ENCODE data around the gene EPS8.

Gene EPS8

GRCh38 chr12:15701206-15701605, 88.0 kb downstream of the EPS8 start:
- H3K4me3 ChIP-seq (replicated peaks; ENCODE audit: low read depth, low read length), result no peak overlapping the region
- no peaks in the 10 kb centered on the region for H3K36me3 ChIP-seq (ENCODE audit: control insufficient read depth, insufficient read depth, low read length)
- no peak for DNase-seq (ENCODE audit: extremely low read depth, insufficient read length)
- H3K27me3 ChIP-seq (replicated peaks; ENCODE audit: control insufficient read depth, insufficient read depth, low read length), result no peaks in the 10 kb centered on the region
- no peak for TF ChIP-seq CTCF (IDR thresholded peaks at IDR 0.05; ENCODE audit: insufficient read depth, low read length, poor library complexity, severe bottlenecking)

GRCh38 chr12:15700595-15700994, 88.6 kb downstream of the EPS8 start:
- DNase-seq (ENCODE audit: extremely low read depth, insufficient read length), result peak; percentile 24
- TF ChIP-seq CTCF (IDR thresholded peaks at IDR 0.05; ENCODE audit: insufficient read depth, low read length, poor library complexity, severe bottlenecking), result no peak
- Histone ChIP-seq H3K4me3 (replicated peaks; ENCODE audit: low read depth, low read length) (no peak overlapping the region), H3K36me3 (ENCODE audit: control insufficient read depth, insufficient read depth, low read length) (no peaks in the 10 kb centered on the region), H3K27me3 (replicated peaks; ENCODE audit: control insufficient read depth, insufficient read depth, low read length) (no peaks in the 10 kb centered on the region)

GRCh38 chr12:15699886-15700285, 89.3 kb downstream of the EPS8 start:
- DNase-seq (ENCODE audit: extremely low read depth, insufficient read length), result no peak
- H3K27me3 ChIP-seq (replicated peaks; ENCODE audit: control insufficient read depth, insufficient read depth, low read length), result no peaks in the 10 kb centered on the region
- H3K4me3 ChIP-seq (replicated peaks; ENCODE audit: low read depth, low read length), result no peak overlapping the region
- TF ChIP-seq CTCF (IDR thresholded peaks at IDR 0.05; ENCODE audit: insufficient read depth, low read length, poor library complexity, severe bottlenecking), result no peak
- no peaks in the 10 kb centered on the region for H3K36me3 ChIP-seq (ENCODE audit: control insufficient read depth, insufficient read depth, low read length)

GRCh38 chr12:15698377-15698871, 90.8 kb downstream of the EPS8 start:
- Histone ChIP-seq H3K4me3 (replicated peaks; ENCODE audit: low read depth, low read length) (no peak overlapping the region), H3K27me3 (replicated peaks; ENCODE audit: control insufficient read depth, insufficient read depth, low read length) (no peaks in the 10 kb centered on the region), H3K36me3 (ENCODE audit: control insufficient read depth, insufficient read depth, low read length) (no peaks in the 10 kb centered on the region)
- DNase-seq (ENCODE audit: extremely low read depth, insufficient read length), result no peak
- TF ChIP-seq CTCF (IDR thresholded peaks at IDR 0.05; ENCODE audit: insufficient read depth, low read length, poor library complexity, severe bottlenecking), result no peak

GRCh38 chr12:15697201-15697600, 92.0 kb downstream of the EPS8 start:
- H3K36me3 ChIP-seq (ENCODE audit: control insufficient read depth, insufficient read depth, low read length), result no peaks in the 10 kb centered on the region
- no peak overlapping the region for H3K4me3 ChIP-seq (replicated peaks; ENCODE audit: low read depth, low read length)

More at GRCh38 chr12:15697201-15697600, 92.0 kb downstream of the EPS8 start:
- TF ChIP-seq CTCF (IDR thresholded peaks at IDR 0.05; ENCODE audit: insufficient read depth, low read length, poor library complexity, severe bottlenecking), result no peak
- DNase-seq (ENCODE audit: extremely low read depth, insufficient read length), result no peak
- no peaks in the 10 kb centered on the region for H3K27me3 ChIP-seq (replicated peaks; ENCODE audit: control insufficient read depth, insufficient read depth, low read length)
